Calu3 (cell line): ENCODE results near the gene RPS21. TPM values are rescaled to one million over a fixed set of nuclear protein-coding genes. Genes with fewer than 3 reads are reported as not detected.

Experiments used
- BruUV-seq: library from RNA; stranded (reverse); fragments of 400-500 nt; replicated peaks from 2 replicates; lab custom pipeline; 2021; lab: Mats Ljungman, UMichigan
- CTCF ChIA-PET: fragments of 300-600 bp; sonication (Branson Sonifier 250); formaldehyde crosslinking; loops from one replicate; lab custom pipeline; 2022; ENCODE audit warnings: antibody characterized with exemption; lab: Charles Lee
- DNase-seq: peaks from one replicate; pipeline ENCODE4 v3.0.0; 2022
- H3K27ac Mint-ChIP-seq: one replicate; pipeline ENCODE4 v1.8.0; 2022; ENCODE audit warnings: mixed read lengths; ENCODE audit not compliant: unreplicated experiment
- H3K27me3 Mint-ChIP-seq: one replicate; pipeline ENCODE4 v1.8.0; 2022; ENCODE audit warnings: mixed read lengths; ENCODE audit not compliant: unreplicated experiment
- H3K36me3 Mint-ChIP-seq: one replicate; pipeline ENCODE4 v1.8.0; 2022; ENCODE audit warnings: mild to moderate bottlenecking, moderate library complexity, mixed read lengths; ENCODE audit not compliant: insufficient read depth, unreplicated experiment
- H3K4me1 Mint-ChIP-seq: one replicate; pipeline ENCODE4 v1.8.0; 2022; ENCODE audit warnings: mild to moderate bottlenecking, low read depth, mixed read lengths; ENCODE audit not compliant: unreplicated experiment
- H3K4me3 Mint-ChIP-seq: one replicate; pipeline ENCODE4 v1.8.0; 2022; ENCODE audit warnings: mild to moderate bottlenecking, low read depth, moderate library complexity, mixed read lengths; ENCODE audit not compliant: unreplicated experiment
- H3K9me3 Mint-ChIP-seq: one replicate; pipeline ENCODE4 v1.8.0; 2022; ENCODE audit warnings: low read depth, mixed read lengths; ENCODE audit not compliant: unreplicated experiment
- CTCF ChIP-seq: fragments of 200-600 bp; IDR thresholded peaks from one replicate; pipeline ENCODE4 v1.8.0; 2022; ENCODE audit warnings: antibody characterized with exemption; ENCODE audit not compliant: unreplicated experiment
- intact Hi-C: fragments of 100-400 bp; cut with micrococcal nuclease; formaldehyde crosslinking; loops from one replicate; pipeline ENCODE4 v1.10.0; 2022; ENCODE audit not compliant: unreplicated experiment
- total RNA-seq: library from RNA; stranded (reverse); gene quantifications from 2 replicates; pipeline ENCODE4 v1.2.3, GENCODE V29; 2022

Gene RPS21
- total RNA-seq, 1 experiment from 2014 or later = 1,936 TPM

- H3K27ac Mint-ChIP-seq = no peak overlapping the region
- no peak for TF ChIP-seq CTCF
- H3K4me3 Mint-ChIP-seq = no peak overlapping the region
- intact Hi-C loops = no loop called here
- H3K36me3 Mint-ChIP-seq = peaks cover 45% of the 10 kb centered on the region
- CTCF ChIA-PET = no interaction called here
- no TSS peak for BruUV-seq
- no peaks in the 10 kb centered on the region for H3K27me3 Mint-ChIP-seq
- no peak for DNase-seq
- H3K4me1 Mint-ChIP-seq = no peaks in the 10 kb centered on the region
- peaks cover 4% of the 10 kb centered on the region for H3K9me3 Mint-ChIP-seq
These were observed 9.7 kb downstream of the RPS21 start for GRCh38 chr20:62396367-62397239.

- Mint-ChIP-seq H3K27me3 (no peaks in the 10 kb centered on the region), H3K4me1 (no peaks in the 10 kb centered on the region), H3K27ac (peak overlapping the region; percentile 19), H3K4me3 (no peak overlapping the region), H3K36me3 (peaks cover 41% of the 10 kb centered on the region), H3K9me3 (peaks cover 4% of the 10 kb centered on the region)
- no peak for DNase-seq
- BruUV-seq = no TSS peak
- intact Hi-C loops = no loop called here
- no peak for TF ChIP-seq CTCF
- CTCF ChIA-PET = no interaction called here
These were observed 11.4 kb downstream of the RPS21 start for GRCh38 chr20:62398120-62398821.

- no peaks in the 10 kb centered on the region for H3K4me1 Mint-ChIP-seq
- no peak for TF ChIP-seq CTCF
- H3K27ac Mint-ChIP-seq = no peak overlapping the region
- H3K9me3 Mint-ChIP-seq = peaks cover 4% of the 10 kb centered on the region
- H3K4me3 Mint-ChIP-seq = no peak overlapping the region
- no peak for DNase-seq
- no peaks in the 10 kb centered on the region for H3K27me3 Mint-ChIP-seq
- intact Hi-C loops = no loop called here
- CTCF ChIA-PET = interaction anchor here (0.8 to 1.7 kb wide), 3 partner anchors 10 to 14 kb away, joined by 3 to 8 read pairs (median 6); partner anchors contain the start of gene RPS21
- no TSS peak for BruUV-seq
- peaks cover 29% of the 10 kb centered on the region for H3K36me3 Mint-ChIP-seq
These were observed 13.1 kb downstream of the RPS21 start for GRCh38 chr20:62400021-62400420.

- Mint-ChIP-seq H3K4me3 (no peak overlapping the region), H3K4me1 (peaks cover 4% of the 10 kb centered on the region), H3K9me3 (peaks cover 4% of the 10 kb centered on the region), H3K27ac (no peak overlapping the region), H3K27me3 (no peaks in the 10 kb centered on the region), H3K36me3 (peaks cover 29% of the 10 kb centered on the region)
- intact Hi-C loops = no loop called here
- BruUV-seq = no TSS peak
- CTCF ChIA-PET = interaction anchor here (1.3 kb wide), 1 partner anchor 9 kb away, joined by 8 read pairs; no protein-coding TSS in a partner anchor
- DNase-seq = no peak
- no peak for TF ChIP-seq CTCF
These were observed 13.6 kb downstream of the RPS21 start for GRCh38 chr20:62400541-62400940.
